ENCODE data around the gene PPP4R3B. TPM values are rescaled to one million over a fixed set of nuclear protein-coding genes. Genes with fewer than 3 reads are reported as not detected.

The PPP4R3B gene
- total and polyA plus RNA-seq, 2 of the 4 experiments (the other 2 are of a cell fraction), result 11.9 to 23.7 TPM

DNA sequence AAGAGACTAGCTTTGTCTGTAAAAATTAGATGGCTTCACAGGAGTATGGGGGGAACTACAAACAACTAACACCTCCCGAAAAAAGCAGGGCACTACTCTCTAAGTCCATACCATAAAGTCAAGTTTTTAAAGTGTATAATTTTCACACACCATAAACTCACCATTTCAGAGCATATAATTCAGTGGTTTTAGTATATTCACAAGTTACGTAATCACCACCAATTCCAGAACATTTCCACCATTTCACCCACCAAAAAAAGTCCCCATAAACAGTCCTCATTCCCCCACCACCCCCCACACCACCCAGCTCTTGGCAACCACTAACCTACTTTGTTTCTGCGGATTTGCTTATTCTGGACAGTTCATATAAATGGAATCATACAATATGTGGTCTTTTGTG, 64.1 kb downstream of the PPP4R3B start:
- H3K56ac ChIP-seq (ENCODE audit: extremely low read depth, insufficient read depth, low read length), result no peak overlapping the region
- H3K14ac ChIP-seq (replicated peaks; ENCODE audit: low read depth, low read length), result no peak overlapping the region
- H4K20me1 ChIP-seq (ENCODE audit: insufficient read depth, low read length), result no peaks in the 10 kb centered on the region
- H2AFZ ChIP-seq (replicated peaks; ENCODE audit: low read length, poor library complexity), result no peak overlapping the region
- no TSS peak for BruUV-seq (replicated peaks)
- intact Hi-C loops (cut with micrococcal nuclease), result no loop called here
- no peak overlapping the region for H3K23ac ChIP-seq (ENCODE audit: low read depth, low read length)
- H3K9me3 ChIP-seq (ENCODE audit: control insufficient read depth, insufficient read depth, low read length), result no peaks in the 10 kb centered on the region
- H3K9ac ChIP-seq (ENCODE audit: low read depth, low read length), result no peak overlapping the region
- in situ Hi-C loops (cut with MboI; ENCODE audit: low sequenced_read_pairs), result no loop called here
- H3K9me1 ChIP-seq (ENCODE audit: insufficient read depth, low read length), result 0 out of 2 replicates have a peak, but pooled peaks cover 3% of the 10 kb centered on the region
- TF ChIP-seq RCOR1 (IDR thresholded peaks at IDR 0.05; ENCODE audit: insufficient replicate concordance, low read length), result no peak
- no peak for TF ChIP-seq MAFK (IDR thresholded peaks at IDR 0.05; ENCODE audit: low read depth, low read length)
- TF ChIP-seq, protein P1, sequence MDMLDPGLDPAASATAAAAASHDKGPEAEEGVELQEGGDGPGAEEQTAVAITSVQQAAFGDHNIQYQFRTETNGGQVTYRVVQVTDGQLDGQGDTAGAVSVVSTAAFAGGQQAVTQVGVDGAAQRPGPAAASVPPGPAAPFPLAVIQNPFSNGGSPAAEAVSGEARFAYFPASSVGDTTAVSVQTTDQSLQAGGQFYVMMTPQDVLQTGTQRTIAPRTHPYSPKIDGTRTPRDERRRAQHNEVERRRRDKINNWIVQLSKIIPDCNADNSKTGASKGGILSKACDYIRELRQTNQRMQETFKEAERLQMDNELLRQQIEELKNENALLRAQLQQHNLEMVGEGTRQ (IDR thresholded peaks at IDR 0.05; ENCODE audit: low read depth, low read length), result no peak
- TF ChIP-seq, protein P2, sequence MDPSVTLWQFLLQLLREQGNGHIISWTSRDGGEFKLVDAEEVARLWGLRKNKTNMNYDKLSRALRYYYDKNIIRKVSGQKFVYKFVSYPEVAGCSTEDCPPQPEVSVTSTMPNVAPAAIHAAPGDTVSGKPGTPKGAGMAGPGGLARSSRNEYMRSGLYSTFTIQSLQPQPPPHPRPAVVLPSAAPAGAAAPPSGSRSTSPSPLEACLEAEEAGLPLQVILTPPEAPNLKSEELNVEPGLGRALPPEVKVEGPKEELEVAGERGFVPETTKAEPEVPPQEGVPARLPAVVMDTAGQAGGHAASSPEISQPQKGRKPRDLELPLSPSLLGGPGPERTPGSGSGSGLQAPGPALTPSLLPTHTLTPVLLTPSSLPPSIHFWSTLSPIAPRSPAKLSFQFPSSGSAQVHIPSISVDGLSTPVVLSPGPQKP (IDR thresholded peaks at IDR 0.05; ENCODE audit: borderline replicate concordance, low read depth, low read length), result no peak
- TF ChIP-seq, protein P3, sequence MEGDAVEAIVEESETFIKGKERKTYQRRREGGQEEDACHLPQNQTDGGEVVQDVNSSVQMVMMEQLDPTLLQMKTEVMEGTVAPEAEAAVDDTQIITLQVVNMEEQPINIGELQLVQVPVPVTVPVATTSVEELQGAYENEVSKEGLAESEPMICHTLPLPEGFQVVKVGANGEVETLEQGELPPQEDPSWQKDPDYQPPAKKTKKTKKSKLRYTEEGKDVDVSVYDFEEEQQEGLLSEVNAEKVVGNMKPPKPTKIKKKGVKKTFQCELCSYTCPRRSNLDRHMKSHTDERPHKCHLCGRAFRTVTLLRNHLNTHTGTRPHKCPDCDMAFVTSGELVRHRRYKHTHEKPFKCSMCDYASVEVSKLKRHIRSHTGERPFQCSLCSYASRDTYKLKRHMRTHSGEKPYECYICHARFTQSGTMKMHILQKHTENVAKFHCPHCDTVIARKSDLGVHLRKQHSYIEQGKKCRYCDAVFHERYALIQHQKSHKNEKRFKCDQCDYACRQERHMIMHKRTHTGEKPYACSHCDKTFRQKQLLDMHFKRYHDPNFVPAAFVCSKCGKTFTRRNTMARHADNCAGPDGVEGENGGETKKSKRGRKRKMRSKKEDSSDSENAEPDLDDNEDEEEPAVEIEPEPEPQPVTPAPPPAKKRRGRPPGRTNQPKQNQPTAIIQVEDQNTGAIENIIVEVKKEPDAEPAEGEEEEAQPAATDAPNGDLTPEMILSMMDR (conservative IDR thresholded peaks at IDR 0.05; ENCODE audit: low read depth, low read length), result no peak
- peak; percentile 73 for TF ChIP-seq CEBPB (IDR thresholded peaks at IDR 0.05; ENCODE audit: low read depth, low read length)
- no peak for TF ChIP-seq MXI1 (IDR thresholded peaks at IDR 0.05; ENCODE audit: borderline replicate concordance, low read depth, low read length)
- H4K5ac ChIP-seq (ENCODE audit: low read depth, low read length), result no peak overlapping the region
- CTCF ChIA-PET, result interaction anchor here (0.6 kb wide), 1 partner anchor 20 kb away, joined by 6 read pairs; no protein-coding TSS in a partner anchor
- no peak overlapping the region for H2BK5ac ChIP-seq (ENCODE audit: low read depth, low read length, poor library complexity, severe bottlenecking)
- ATAC-seq (ENCODE audit: low read depth) (no peak), DNase-seq (no peak)
- H2AK5ac ChIP-seq (ENCODE audit: low read depth, low read length), result no peak overlapping the region
- POLR2A ChIA-PET (ENCODE audit: unreplicated experiment), result no interaction called here
- no peak overlapping the region for H4K91ac ChIP-seq (ENCODE audit: insufficient read depth, low read depth, low read length)
- no peak overlapping the region for H3K4ac ChIP-seq (ENCODE audit: low read depth, low read length)
- peaks cover 14% of the 10 kb centered on the region for H3K36me3 ChIP-seq (ENCODE audit: control insufficient read depth, insufficient read depth, low read length)
- H2AK9ac ChIP-seq (replicated peaks; ENCODE audit: low read depth, low read length, poor library complexity), result no peak overlapping the region
- H3K4me1 ChIP-seq (ENCODE audit: control insufficient read depth, insufficient read depth, low read length), result peaks cover 7% of the 10 kb centered on the region
- no peak overlapping the region for H3K27ac ChIP-seq (ENCODE audit: insufficient read depth, low read length)
- H3K4me3 ChIP-seq (ENCODE audit: insufficient read depth, low read depth, low read length), result no peak overlapping the region
- H4K8ac ChIP-seq (ENCODE audit: low read depth in 2 of 2, low read length in 2 of 2), result no peak overlapping the region
- no peaks in the 10 kb centered on the region for H3K27me3 ChIP-seq (ENCODE audit: control insufficient read depth, insufficient read depth, low read length)
- H2BK120ac ChIP-seq (ENCODE audit: low read depth, low read length), result no peak overlapping the region
- no peak overlapping the region for H3K4me2 ChIP-seq (ENCODE audit: low read depth, low read length)
- dilution Hi-C loops (cut with HindIII; ENCODE audit: low sequenced_read_pairs, unreplicated experiment), result no loop called here
- no peak overlapping the region for H2BK20ac ChIP-seq (ENCODE audit: low read depth, low read length)
- no peak overlapping the region for H2BK15ac ChIP-seq (ENCODE audit: low read depth, low read length)
- WGBS, 2 experiments (ENCODE audit: extremely low coverage in 2 of 2, insufficient read length in 1 of 2), result no CpG with 5 or more reads among the region's 3 CpGs
- H3K79me1 ChIP-seq (ENCODE audit: low read depth in 1 of 2, low read length in 2 of 2), result peaks cover 8 to 9% of the 10 kb centered on the region in 2 experiments; a peak in 3 of 4 replicates
- no peak overlapping the region for H3K18ac ChIP-seq (ENCODE audit: low read depth, low read length)
